Mesodermal cell (in vitro differentiated cells): ENCODE data around the gene RPS6KL1.

Experiments used
- H3K27ac ChIP-seq: 2 replicates; pipeline ENCODE4 v1.7.0; 2013; ENCODE audit warnings: mild to moderate bottlenecking, low read depth, low read length, moderate library complexity; ENCODE audit not compliant: severe bottlenecking
- H3K36me3 ChIP-seq: 2 replicates; pipeline ENCODE4 v1.7.1; 2013; ENCODE audit warnings: mild to moderate bottlenecking, low read length, moderate library complexity; ENCODE audit not compliant: control insufficient read depth, insufficient read depth
- H3K4me1 ChIP-seq: one replicate; pipeline ENCODE4 v1.7.1; 2013; ENCODE audit warnings: mild to moderate bottlenecking, low read length; ENCODE audit not compliant: insufficient read depth, control insufficient read depth, poor library complexity, severe bottlenecking
- H3K4me3 ChIP-seq: 2 replicates; pipeline ENCODE4 v1.7.0; 2013; ENCODE audit warnings: low read length, control low read depth, mild to moderate bottlenecking; ENCODE audit not compliant: insufficient read depth, poor library complexity, severe bottlenecking; ENCODE audit errors: extremely low read depth
- H3K9me3 ChIP-seq: 2 replicates; pipeline ENCODE4 v1.7.1; 2013; ENCODE audit warnings: mild to moderate bottlenecking, low read length, moderate library complexity; ENCODE audit not compliant: control insufficient read depth
- WGBS, 2 experiments: methylation state at CpG; one replicate each; pipeline ENCODE4 v1.1.5; 2013; ENCODE audit warnings: missing lambda C conversion rate in 2 of 2; ENCODE audit not compliant: insufficient coverage in 2 of 2; 5-methylcytosine and 5-hydroxymethylcytosine counted together

The RPS6KL1 gene

DNA sequence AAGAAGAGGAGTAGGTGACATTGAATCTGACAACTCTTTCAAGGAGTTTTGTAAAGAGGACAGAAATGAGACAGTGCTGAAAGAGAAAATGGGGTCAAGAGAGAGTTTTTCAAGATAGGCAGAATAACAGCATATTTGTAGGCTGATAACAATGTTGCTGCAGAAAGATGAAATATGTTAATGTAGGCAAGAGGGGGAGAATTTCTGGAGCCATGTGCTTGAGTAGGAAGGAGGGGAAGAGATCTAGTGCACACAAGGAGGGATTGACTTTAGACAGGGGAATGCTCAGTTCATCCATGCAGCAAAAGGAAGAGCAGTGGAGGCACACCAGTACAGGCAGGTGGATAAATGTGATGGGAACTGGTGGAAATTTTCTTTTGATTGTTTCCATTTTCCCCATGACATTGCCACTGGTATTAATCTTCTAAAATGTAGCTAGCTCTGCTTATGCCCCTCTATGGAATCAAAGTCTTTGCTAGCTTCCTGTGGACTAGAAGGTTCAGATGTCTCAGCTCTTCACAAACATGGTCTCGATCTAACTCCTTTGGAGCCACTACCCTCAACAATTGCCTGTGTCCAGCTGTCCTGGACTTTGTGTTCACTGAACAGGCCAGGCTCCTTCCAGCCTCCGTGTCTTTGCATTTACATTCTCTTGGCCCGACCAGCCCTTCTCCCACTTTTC is 56.2 kb downstream of the RPS6KL1 start:
- no peak overlapping the region for H3K27ac ChIP-seq
- H3K4me1 ChIP-seq: no peaks in the 10 kb centered on the region
- no peaks in the 10 kb centered on the region for H3K9me3 ChIP-seq
- H3K36me3 ChIP-seq: no peaks in the 10 kb centered on the region
- H3K4me3 ChIP-seq: no peak overlapping the region
- WGBS, 2 experiments: 85 to 96% methylated on average over 3 of the region's 3 CpGs

- H3K9me3 ChIP-seq: no peaks in the 10 kb centered on the region
- no peak overlapping the region for H3K4me3 ChIP-seq
- H3K4me1 ChIP-seq: no peaks in the 10 kb centered on the region
- 94 to 100% methylated on average over 1 to 3 of the region's 5 CpGs for WGBS, 2 experiments
- no peak overlapping the region for H3K27ac ChIP-seq
- H3K36me3 ChIP-seq: no peaks in the 10 kb centered on the region
Observed at GRCh38 chr14:74865156-74865555, 57.9 kb downstream of the RPS6KL1 start.

GRCh38 chr14:74864198-74864597 is 58.9 kb downstream of the RPS6KL1 start:
- 96 to 98% methylated on average over 6 of the region's 9 CpGs for WGBS, 2 experiments
- Histone ChIP-seq H3K9me3 (no peaks in the 10 kb centered on the region), H3K4me1 (no peaks in the 10 kb centered on the region), H3K4me3 (no peak overlapping the region), H3K36me3 (no peaks in the 10 kb centered on the region), H3K27ac (no peak overlapping the region)

- H3K9me3 ChIP-seq: no peaks in the 10 kb centered on the region
- H3K36me3 ChIP-seq: no peaks in the 10 kb centered on the region
- WGBS, 2 experiments: 92 to 95% methylated on average over 8 to 9 of the region's 9 CpGs
- no peak overlapping the region for H3K4me3 ChIP-seq
- no peaks in the 10 kb centered on the region for H3K4me1 ChIP-seq
- H3K27ac ChIP-seq: no peak overlapping the region
Observed at GRCh38 chr14:74863274-74863673, 59.8 kb downstream of the RPS6KL1 start.

- WGBS, 2 experiments: 71% methylated on average over 1 of the region's 3 CpGs; no CpG with 5 or more reads in 1 of the 2 experiments
- Histone ChIP-seq H3K4me3 (no peak overlapping the region), H3K36me3 (no peaks in the 10 kb centered on the region)
Observed at GRCh38 chr14:74861734-74862090, 61.3 kb downstream of the RPS6KL1 start.

DNA sequence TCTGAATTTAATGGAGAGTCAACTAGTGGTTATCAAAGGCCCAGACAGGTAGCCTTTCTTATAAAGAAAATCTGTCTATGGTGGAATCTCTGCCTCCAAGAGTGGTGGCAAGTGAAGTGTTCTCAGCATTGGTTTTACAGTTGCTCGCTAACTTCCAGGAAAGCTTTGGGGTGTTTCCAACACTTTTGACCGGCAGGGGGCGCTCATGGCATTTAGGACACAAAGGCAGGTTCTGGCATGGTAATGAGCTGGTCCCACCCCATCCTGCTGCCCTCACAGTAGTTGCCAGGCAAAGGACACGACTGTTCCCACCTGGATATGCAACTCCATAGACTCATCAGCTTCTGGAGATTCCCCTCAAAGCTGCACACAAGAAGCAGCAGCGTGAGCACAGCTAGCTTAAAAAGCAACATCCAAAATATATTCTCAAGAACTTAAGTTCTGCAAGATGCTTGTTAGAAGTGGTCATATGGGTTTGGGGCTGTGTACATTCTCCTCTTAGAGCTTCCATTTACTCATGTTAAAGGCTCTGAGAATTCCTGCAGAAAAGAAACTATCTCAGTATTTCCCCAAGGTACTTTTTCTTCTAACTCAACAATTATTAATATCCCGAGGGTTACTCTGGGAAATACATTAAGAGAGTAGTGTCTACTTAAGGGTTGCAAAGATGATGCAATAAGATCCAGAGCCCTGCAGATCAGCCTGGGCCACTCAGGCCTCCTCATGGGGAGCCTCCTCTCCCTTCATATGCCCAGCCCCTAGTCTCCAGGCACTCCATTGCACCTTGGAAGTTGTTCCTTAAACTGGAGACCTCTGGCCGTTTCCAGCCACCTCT is 61.9 kb downstream of the RPS6KL1 start:
- Histone ChIP-seq H3K4me3 (no peak overlapping the region), H3K9me3 (no peaks in the 10 kb centered on the region), H3K27ac (no peak overlapping the region), H3K4me1 (no peaks in the 10 kb centered on the region), H3K36me3 (no peaks in the 10 kb centered on the region)
- WGBS, 2 experiments: 5 to 23% methylated on average over 4 to 5 of the region's 7 CpGs

More at GRCh38 chr14:74861734-74862090, 61.3 kb downstream of the RPS6KL1 start:
- no peaks in the 10 kb centered on the region for H3K9me3 ChIP-seq
- H3K4me1 ChIP-seq: no peaks in the 10 kb centered on the region
- H3K27ac ChIP-seq: no peak overlapping the region

GRCh38 chr14:74859757-74860552 is 63.1 kb downstream of the RPS6KL1 start:
- Histone ChIP-seq H3K27ac (no peak overlapping the region), H3K36me3 (no peaks in the 10 kb centered on the region), H3K4me1 (no peaks in the 10 kb centered on the region), H3K9me3 (no peaks in the 10 kb centered on the region), H3K4me3 (no peak overlapping the region)
- 69 to 73% methylated on average over 6 to 8 of the region's 10 CpGs for WGBS, 2 experiments

DNA sequence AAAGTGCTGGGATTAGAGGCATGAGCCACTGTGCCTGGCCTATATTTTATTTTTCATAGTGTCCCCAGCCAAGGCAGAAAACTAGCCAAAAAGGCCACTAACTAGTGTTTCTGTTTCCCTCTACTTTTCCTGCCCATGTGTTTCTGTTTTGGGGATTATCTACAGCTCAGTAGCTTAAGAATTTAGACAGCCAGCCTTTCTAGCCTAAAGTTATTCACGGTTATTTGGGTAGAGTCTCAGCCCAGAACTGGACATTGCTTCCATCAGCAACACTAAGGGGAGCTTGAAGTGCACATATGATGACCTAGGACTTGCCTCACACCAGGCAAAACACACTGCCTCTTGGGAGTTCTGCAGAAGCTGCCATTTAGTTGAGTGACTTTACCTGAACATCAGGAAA is 65.0 kb downstream of the RPS6KL1 start:
- H3K36me3 ChIP-seq: no peaks in the 10 kb centered on the region
- no peak overlapping the region for H3K27ac ChIP-seq
- no peak overlapping the region for H3K4me3 ChIP-seq
- no CpG with 5 or more reads among the region's 1 CpG for WGBS, 2 experiments
- H3K4me1 ChIP-seq: no peaks in the 10 kb centered on the region
- H3K9me3 ChIP-seq: no peaks in the 10 kb centered on the region

DNA sequence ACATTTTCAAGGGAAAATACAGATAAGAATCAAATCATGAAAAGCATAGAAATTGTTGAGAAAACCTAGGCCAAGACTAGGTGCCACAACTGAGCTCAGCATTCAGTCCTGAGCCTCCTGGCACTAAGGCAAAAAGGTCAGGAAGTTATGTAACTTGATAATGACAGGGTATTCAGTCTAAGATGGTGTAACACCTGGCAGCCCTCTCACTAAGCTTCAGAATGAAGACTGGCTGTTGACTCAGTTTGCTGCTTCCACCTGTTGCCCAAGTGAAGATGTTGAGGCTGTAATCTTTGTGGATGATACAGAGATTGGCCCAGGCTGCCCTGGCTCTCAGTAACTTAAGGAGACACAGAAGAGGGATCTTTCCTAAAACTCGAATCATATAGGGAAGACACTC is 66.7 kb downstream of the RPS6KL1 start:
- WGBS, 2 experiments: 80 to 83% methylated on average over 1 of the region's 1 CpG
- Histone ChIP-seq H3K4me1 (no peaks in the 10 kb centered on the region), H3K4me3 (no peak overlapping the region), H3K9me3 (no peaks in the 10 kb centered on the region), H3K36me3 (no peaks in the 10 kb centered on the region), H3K27ac (no peak overlapping the region)

GRCh38 chr14:74855945-74856344 is 67.1 kb downstream of the RPS6KL1 start:
- Histone ChIP-seq H3K4me1 (no peaks in the 10 kb centered on the region), H3K9me3 (no peaks in the 10 kb centered on the region), H3K36me3 (no peaks in the 10 kb centered on the region), H3K4me3 (no peak overlapping the region), H3K27ac (no peak overlapping the region)
- 50 to 61% methylated on average over 2 to 3 of the region's 4 CpGs for WGBS, 2 experiments
